HepG2 (cell line): ENCODE measurements around the gene LRRC28. TPM values are rescaled to one million over a fixed set of nuclear protein-coding genes. Genes with fewer than 3 reads are reported as not detected.
A peak's percentile ranks its signal among the peaks of the same experiment; 100 is the strongest.

Experiments used
- ATAC-seq: fragments of 200-7000 bp; cut with Tn5 transposase; 3 replicates; pipeline ENCODE4 v1.9.1; 2020; ENCODE audit warnings: mild to moderate bottlenecking, moderate library complexity
- BruUV-seq: library from RNA; stranded (reverse); fragments of 400-500 nt; replicated peaks from 2 replicates; lab custom pipeline; 2021; lab: Mats Ljungman, UMichigan
- CTCF ChIA-PET: fragments of 300-600 bp; formaldehyde crosslinking; extraction: SDS; loops from one replicate; lab custom pipeline; 2021; ENCODE audit warnings: low total read pairs, inconsistent platforms, low intra/inter-chr PET ratio; lab: Yijun Ruan, JAX
- POLR2A ChIA-PET: fragments of 350-600 bp; sonication (Branson Sonifier 250); formaldehyde crosslinking; loops from one replicate; lab custom pipeline; 2020; ENCODE audit warnings: antibody characterized with exemption, inconsistent platforms; lab: Yijun Ruan, JAX
- DNase-seq: peaks from one replicate; pipeline ENCODE4 v3.0.0-alpha.2; 2015; ENCODE audit warnings: low spot score
- FAIRE-seq: peaks from 3 replicates; lab custom pipeline; 2011; peaks lifted over from hg19 to GRCh38; lab: Jason Lieb, UNC
- H2AFZ ChIP-seq: one replicate; pipeline ENCODE4 v1.6.1; 2011; ENCODE audit warnings: low read length, inconsistent platforms
- H3K27ac ChIP-seq: fragments of 300-600 bp; 3 replicates; pipeline ENCODE4 v1.8.0; 2011; ENCODE audit warnings: mixed run types, mild to moderate bottlenecking, mixed read lengths, low read length, inconsistent platforms; ENCODE audit not compliant: insufficient read depth; ENCODE audit errors: extremely low read length
- H3K27me3 ChIP-seq, 2 experiments: fragments of 200-600 bp in 1 of 2; 2 replicates in 1 of 2; 3 replicates in 1 of 2; pipeline versions ENCODE4 v1.6.0 to v1.8.0; 2011; ENCODE audit warnings: low read length in 2 of 2, mild to moderate bottlenecking in 2 of 2, moderate library complexity in 2 of 2, inconsistent platforms in 1 of 2; ENCODE audit not compliant: insufficient read depth in 2 of 2, control insufficient read depth in 1 of 2
- H3K36me3 ChIP-seq, 2 experiments: fragments of 200-600 bp in 1 of 2; replicated peaks in 1 of 2; 2 replicates in 1 of 2; 3 replicates in 1 of 2; pipeline versions ENCODE4 v1.5.1 to v1.8.0; 2011; ENCODE audit warnings: low read length in 2 of 2, inconsistent platforms in 1 of 2; ENCODE audit not compliant: insufficient read depth in 2 of 2, control insufficient read depth in 1 of 2
- H3K4me1 ChIP-seq: 2 replicates; pipeline ENCODE4 v1.5.1; 2012; ENCODE audit warnings: low read length, inconsistent platforms; ENCODE audit not compliant: insufficient read depth
- H3K4me2 ChIP-seq: 2 replicates; pipeline ENCODE4 v1.6.0; 2011; ENCODE audit warnings: low read depth, low read length, inconsistent platforms
- H3K4me3 ChIP-seq, 3 experiments: fragments of 200-600 bp in 1 of 3; sonication (generic), shearing (Covaris generic) in 1 of 3; replicated peaks in 1 of 3; 2 replicates each; pipeline ENCODE4 v1.5.1; 2011 to 2016; ENCODE audit warnings: low read length in 3 of 3, inconsistent platforms in 2 of 3, low read depth in 2 of 3, mild to moderate bottlenecking in 2 of 3, control low read depth in 1 of 3, mixed read lengths in 1 of 3; ENCODE audit not compliant: insufficient read depth in 1 of 3
- H3K79me2 ChIP-seq: one replicate; pipeline ENCODE4 v1.6.1; 2011; ENCODE audit warnings: low read length, inconsistent platforms; ENCODE audit not compliant: insufficient read depth
- H3K9ac ChIP-seq: 2 replicates; pipeline ENCODE4 v1.6.0; 2011; ENCODE audit warnings: mild to moderate bottlenecking, low read depth, low read length, inconsistent platforms; ENCODE audit not compliant: insufficient read depth
- H3K9me3 ChIP-seq: 2 replicates; pipeline ENCODE4 v1.5.1; 2012; ENCODE audit warnings: mild to moderate bottlenecking, low read length
- H4K20me1 ChIP-seq: 2 replicates; pipeline ENCODE4 v1.6.0; 2011; ENCODE audit warnings: inconsistent platforms, mild to moderate bottlenecking, low read length, moderate library complexity; ENCODE audit not compliant: insufficient read depth
- HNRNPL ChIP-seq: fragments of 200-400 bp; formaldehyde crosslinking; IDR thresholded peaks from 2 replicates; pipeline ENCODE4 v1.6.1; 2017; ENCODE audit warnings: mild to moderate bottlenecking, low read depth, low read length
- MAFF ChIP-seq: IDR thresholded peaks from 2 replicates; pipeline ENCODE4 v1.6.1; 2011; ENCODE audit warnings: low read depth, low read length, improper control_type of control experiment
- MAFK ChIP-seq, 2 experiments: IDR thresholded peaks in 1 of 2; conservative IDR thresholded peaks in 1 of 2; 2 replicates each; pipeline ENCODE4 v1.6.1; 2011; ENCODE audit warnings: improper control_type of control experiment in 2 of 2, low read length in 2 of 2
- WGBS: methylation state at CpG from one replicate; pipeline ENCODE4 v1.1.6; 2017; ENCODE audit warnings: low lambda C conversion rate; 5-methylcytosine and 5-hydroxymethylcytosine counted together
- in situ Hi-C: cut with HindIII; loops from 2 replicates; pipeline ENCODE4 v1.10.0; 2017; ENCODE audit warnings: low pct_unique_long_range_greater_than_20kb; ENCODE audit not compliant: extremely low pct_ligation_motif_present
- intact Hi-C: fragments of 100-400 bp; cut with micrococcal nuclease; formaldehyde crosslinking; loops from one replicate; pipeline ENCODE4 v1.10.0; 2022; ENCODE audit not compliant: unreplicated experiment
- polyA plus RNA-seq, 8 experiments: library from polyadenylated mRNA; depleted of rRNA in 3 of 8; stranded (reverse) in 7 of 8; unstranded in 1 of 8; fragments of >200 nt; fragmentation: Illumina TruSeq in 4 of 8; extraction: Trizol in 4 of 8; gene quantifications; 2 replicates each; pipeline versions ENCODE4 v1.2.1 to v1.2.3, GENCODE V29; 2011 to 2016; ENCODE audit warnings: low read depth in 4 of 8, missing spikeins in 1 of 8, mixed read lengths in 1 of 8; ENCODE audit not compliant: insufficient read depth in 1 of 8
- total RNA-seq, 5 experiments: library from RNA; depleted of rRNA; stranded (reverse); fragments of >200 nt; fragmentation: Illumina TruSeq; extraction: Trizol; gene quantifications; 2 replicates each; pipeline ENCODE4 v1.2.3, GENCODE V29; 2016; ENCODE audit warnings: low read depth in 1 of 5
- TF ChIP-seq, protein P1 (sequence below): sonication (generic); formaldehyde crosslinking; IDR thresholded peaks from 2 replicates; pipeline ENCODE4 v1.4.0; 2020; ENCODE audit warnings: low read depth, mild to moderate bottlenecking, missing genetic modification reagents
- TF ChIP-seq, protein P2 (sequence below), 2 experiments: sonication (generic) in 1 of 2; formaldehyde crosslinking in 1 of 2; IDR thresholded peaks; 2 replicates each; pipeline versions ENCODE4 v1.6.1 to v1.9.0; 2014 to 2022; ENCODE audit warnings: antibody characterized with exemption in 1 of 2, borderline replicate concordance in 1 of 2, inconsistent platforms in 1 of 2, low read depth in 1 of 2, missing genetic modification reagents in 1 of 2

LRRC28 gene
- total and polyA plus RNA-seq, 2 of the 13 experiments (the other 11 are each of a cell fraction or from before 2014, with no cell fraction given) = 17.5 to 21.3 TPM

DNA sequence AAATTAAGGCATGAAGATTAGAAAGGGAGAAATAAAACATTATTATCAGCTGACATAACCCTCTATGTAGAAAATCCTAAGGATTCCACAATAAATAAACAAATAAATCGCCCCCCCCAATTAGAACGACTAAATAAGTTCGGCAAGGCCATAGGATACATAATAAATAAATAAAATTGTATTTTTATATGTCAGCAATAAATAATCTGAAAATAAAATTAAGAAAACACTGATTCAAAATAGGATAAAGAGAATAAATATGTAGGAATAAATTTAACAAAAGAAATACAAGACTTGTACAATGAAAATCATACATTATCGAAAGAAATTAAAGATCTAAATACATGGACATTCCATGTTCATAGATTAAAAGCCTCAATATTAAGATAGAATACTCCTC is 7.0 kb upstream of the LRRC28 start:
- FAIRE-seq = no peak
- no peak overlapping the region for H3K4me2 ChIP-seq
- TF ChIP-seq MAFK (conservative IDR thresholded peaks at IDR 0.05 in 1 of 2, IDR thresholded peaks at IDR 0.05 in 1 of 2; ENCODE audit: low read length in 2 of 2) = 0 out of 4 replicates have a peak, but pooled peaks of 1 of the 2 experiments have one; percentile 8
- TF ChIP-seq, protein P1, sequence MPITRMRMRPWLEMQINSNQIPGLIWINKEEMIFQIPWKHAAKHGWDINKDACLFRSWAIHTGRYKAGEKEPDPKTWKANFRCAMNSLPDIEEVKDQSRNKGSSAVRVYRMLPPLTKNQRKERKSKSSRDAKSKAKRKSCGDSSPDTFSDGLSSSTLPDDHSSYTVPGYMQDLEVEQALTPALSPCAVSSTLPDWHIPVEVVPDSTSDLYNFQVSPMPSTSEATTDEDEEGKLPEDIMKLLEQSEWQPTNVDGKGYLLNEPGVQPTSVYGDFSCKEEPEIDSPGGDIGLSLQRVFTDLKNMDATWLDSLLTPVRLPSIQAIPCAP (CRISPR knock-in tag) = no peak
- TF ChIP-seq, protein P2, sequence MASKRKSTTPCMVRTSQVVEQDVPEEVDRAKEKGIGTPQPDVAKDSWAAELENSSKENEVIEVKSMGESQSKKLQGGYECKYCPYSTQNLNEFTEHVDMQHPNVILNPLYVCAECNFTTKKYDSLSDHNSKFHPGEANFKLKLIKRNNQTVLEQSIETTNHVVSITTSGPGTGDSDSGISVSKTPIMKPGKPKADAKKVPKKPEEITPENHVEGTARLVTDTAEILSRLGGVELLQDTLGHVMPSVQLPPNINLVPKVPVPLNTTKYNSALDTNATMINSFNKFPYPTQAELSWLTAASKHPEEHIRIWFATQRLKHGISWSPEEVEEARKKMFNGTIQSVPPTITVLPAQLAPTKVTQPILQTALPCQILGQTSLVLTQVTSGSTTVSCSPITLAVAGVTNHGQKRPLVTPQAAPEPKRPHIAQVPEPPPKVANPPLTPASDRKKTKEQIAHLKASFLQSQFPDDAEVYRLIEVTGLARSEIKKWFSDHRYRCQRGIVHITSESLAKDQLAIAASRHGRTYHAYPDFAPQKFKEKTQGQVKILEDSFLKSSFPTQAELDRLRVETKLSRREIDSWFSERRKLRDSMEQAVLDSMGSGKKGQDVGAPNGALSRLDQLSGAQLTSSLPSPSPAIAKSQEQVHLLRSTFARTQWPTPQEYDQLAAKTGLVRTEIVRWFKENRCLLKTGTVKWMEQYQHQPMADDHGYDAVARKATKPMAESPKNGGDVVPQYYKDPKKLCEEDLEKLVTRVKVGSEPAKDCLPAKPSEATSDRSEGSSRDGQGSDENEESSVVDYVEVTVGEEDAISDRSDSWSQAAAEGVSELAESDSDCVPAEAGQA (IDR thresholded peaks at IDR 0.05; ENCODE audit: low read depth) = no peak
- TF ChIP-seq, protein P2 (CRISPR knock-in tag; IDR thresholded peaks at IDR 0.05; ENCODE audit: borderline replicate concordance) = no peak
- no peak for TF ChIP-seq HNRNPL
- TF ChIP-seq MAFF = peak; percentile 10; the same call in 1 of the 2 replicates
- peaks cover 15% of the 10 kb centered on the region; the same call in 1 of the 2 replicates for H3K4me1 ChIP-seq
- CTCF ChIA-PET = no interaction called here
- 0 out of 5 replicates have a peak, but pooled peaks cover 0 to 8% of the 10 kb centered on the region in 2 experiments for H3K36me3 ChIP-seq
- no peaks in the 10 kb centered on the region for H4K20me1 ChIP-seq
- DNase-seq = no peak
- ATAC-seq = no peak
- H3K79me2 ChIP-seq = peaks cover 22% of the 10 kb centered on the region
- H2AFZ ChIP-seq = no peak overlapping the region
- H3K9me3 ChIP-seq = no peaks in the 10 kb centered on the region
- H3K9ac ChIP-seq = no peak overlapping the region
- H3K27me3 ChIP-seq = no peaks in the 10 kb centered on the region
- no peak overlapping the region for H3K27ac ChIP-seq
- no peak overlapping the region for H3K4me3 ChIP-seq
- no TSS peak for BruUV-seq
- POLR2A ChIA-PET = no interaction called here
- intact Hi-C loops (no loop called here), in situ Hi-C loops (no loop called here)
- WGBS = 97% methylated on average over 4 of the region's 4 CpGs
